DOHH2 (cell line): ENCODE data around the gene LAMA3.

Experiments used
- H3F3A ChIP-seq: fragments of 200-600 bp; sonication (generic), shearing (Covaris generic); 2 replicates; pipeline ENCODE4 v1.6.0; 2016; ENCODE audit warnings: antibody characterized with exemption, mild to moderate bottlenecking; ENCODE audit not compliant: control insufficient read depth, insufficient read depth
- H3K27ac ChIP-seq: fragments of 200-600 bp; sonication (generic); 2 replicates; pipeline ENCODE4 v1.5.1; 2014; ENCODE audit warnings: low read depth, mild to moderate bottlenecking, low read length, moderate library complexity
- H3K27me3 ChIP-seq: fragments of 200-600 bp; sonication (generic); 2 replicates; pipeline ENCODE4 v1.6.1; 2014; ENCODE audit warnings: mild to moderate bottlenecking, low read length, mixed read lengths; ENCODE audit not compliant: control insufficient read depth
- H3K36me3 ChIP-seq: fragments of 200-600 bp; sonication (generic); 2 replicates; pipeline ENCODE4 v1.6.1; 2014; ENCODE audit warnings: mild to moderate bottlenecking, low read length, moderate library complexity, mixed read lengths; ENCODE audit not compliant: control insufficient read depth
- H3K4me1 ChIP-seq: fragments of 200-600 bp; sonication (generic); 2 replicates; pipeline ENCODE4 v1.6.1; 2014; ENCODE audit warnings: mild to moderate bottlenecking, low read length, mixed read lengths; ENCODE audit not compliant: control insufficient read depth
- H3K4me2 ChIP-seq: fragments of 200-600 bp; sonication (generic); 2 replicates; pipeline ENCODE4 v1.6.0; 2014; ENCODE audit warnings: mild to moderate bottlenecking, low read length, moderate library complexity
- H3K4me3 ChIP-seq: fragments of 200-600 bp; sonication (generic); 2 replicates; pipeline ENCODE4 v1.5.1; 2014; ENCODE audit warnings: mild to moderate bottlenecking, low read length, mixed read lengths
- H3K79me2 ChIP-seq: fragments of 200-600 bp; sonication (generic); 2 replicates; pipeline ENCODE4 v1.6.1; 2014; ENCODE audit warnings: mild to moderate bottlenecking, low read length, mixed read lengths; ENCODE audit not compliant: control insufficient read depth
- H3K9me2 ChIP-seq: fragments of 200-600 bp; sonication (generic); replicated peaks from 2 replicates; pipeline ENCODE4 v1.6.1; 2014; ENCODE audit warnings: mild to moderate bottlenecking, low read length, mixed read lengths; ENCODE audit not compliant: control insufficient read depth
- H3K9me3 ChIP-seq: fragments of 200-600 bp; sonication (generic); 2 replicates; pipeline ENCODE4 v1.6.1; 2014; ENCODE audit warnings: antibody characterized with exemption, low read length, mixed read lengths; ENCODE audit not compliant: control insufficient read depth, insufficient read depth
- H4K20me1 ChIP-seq: fragments of 200-600 bp; sonication (generic); 2 replicates; pipeline ENCODE4 v1.6.0; 2014; ENCODE audit warnings: low read depth, mild to moderate bottlenecking, antibody characterized with exemption, low read length, moderate library complexity; ENCODE audit not compliant: control insufficient read depth, insufficient read depth
- CTCF ChIP-seq: fragments of 200-600 bp; sonication (generic); IDR thresholded peaks from one replicate; pipeline ENCODE4 v1.5.1; 2014; ENCODE audit warnings: antibody characterized with exemption, mild to moderate bottlenecking, low read depth, low read length; ENCODE audit not compliant: poor library complexity, severe bottlenecking
- EZH2phosphoT487 ChIP-seq: fragments of 200-600 bp; sonication (generic); IDR thresholded peaks from 2 replicates; pipeline ENCODE4 v1.6.1; 2017; ENCODE audit warnings: borderline replicate concordance, mild to moderate bottlenecking, antibody characterized with exemption, low read length, moderate library complexity, mixed read lengths

The LAMA3 gene

GRCh38 chr18:23719634-23720201 is 30.5 kb downstream of the LAMA3 start:
- Histone ChIP-seq H3F3A (no peaks in the 10 kb centered on the region), H3K79me2 (no peaks in the 10 kb centered on the region), H3K4me1 (no peaks in the 10 kb centered on the region), H3K27me3 (peaks cover 12% of the 10 kb centered on the region; the same call in 1 of the 2 replicates), H3K9me3 (no peaks in the 10 kb centered on the region), H3K36me3 (no peaks in the 10 kb centered on the region), H3K4me2 (no peak overlapping the region), H3K27ac (no peak overlapping the region), H3K4me3 (no peak overlapping the region), H3K9me2 (no peaks in the 10 kb centered on the region), H4K20me1 (no peaks in the 10 kb centered on the region)
- TF ChIP-seq EZH2phosphoT487 = no peak
- no peak for TF ChIP-seq CTCF

- H3K4me1 ChIP-seq = no peaks in the 10 kb centered on the region
- no peak for TF ChIP-seq CTCF
- TF ChIP-seq EZH2phosphoT487 = no peak
- H3F3A ChIP-seq = no peaks in the 10 kb centered on the region
- no peaks in the 10 kb centered on the region for H3K9me2 ChIP-seq
- H3K4me2 ChIP-seq = no peak overlapping the region
- no peaks in the 10 kb centered on the region for H3K9me3 ChIP-seq
- H3K4me3 ChIP-seq = no peak overlapping the region
- peaks cover 12% of the 10 kb centered on the region; the same call in 1 of the 2 replicates for H3K27me3 ChIP-seq
- H3K36me3 ChIP-seq = no peaks in the 10 kb centered on the region
- H3K79me2 ChIP-seq = no peaks in the 10 kb centered on the region
- no peak overlapping the region for H3K27ac ChIP-seq
- no peaks in the 10 kb centered on the region for H4K20me1 ChIP-seq
These were observed 32.6 kb downstream of the LAMA3 start for GRCh38 chr18:23721696-23722480.

GRCh38 chr18:23722646-23723045 is 33.4 kb downstream of the LAMA3 start:
- H3K27ac ChIP-seq = no peak overlapping the region
- H3K4me3 ChIP-seq = no peak overlapping the region
- H3K9me2 ChIP-seq = no peaks in the 10 kb centered on the region
- TF ChIP-seq EZH2phosphoT487 = no peak
- H3K9me3 ChIP-seq = no peaks in the 10 kb centered on the region
- no peaks in the 10 kb centered on the region for H3K79me2 ChIP-seq
- no peaks in the 10 kb centered on the region for H3F3A ChIP-seq
- no peaks in the 10 kb centered on the region for H3K4me1 ChIP-seq
- peaks cover 12% of the 10 kb centered on the region; the same call in 1 of the 2 replicates for H3K27me3 ChIP-seq
- H4K20me1 ChIP-seq = no peaks in the 10 kb centered on the region
- no peaks in the 10 kb centered on the region for H3K36me3 ChIP-seq
- no peak overlapping the region for H3K4me2 ChIP-seq

- H3K27me3 ChIP-seq = peaks cover 12% of the 10 kb centered on the region; the same call in 1 of the 2 replicates
- no peaks in the 10 kb centered on the region for H3K4me1 ChIP-seq
- H3K9me3 ChIP-seq = no peaks in the 10 kb centered on the region
- no peaks in the 10 kb centered on the region for H3K9me2 ChIP-seq
- no peaks in the 10 kb centered on the region for H3K79me2 ChIP-seq
- H4K20me1 ChIP-seq = no peaks in the 10 kb centered on the region
- no peaks in the 10 kb centered on the region for H3F3A ChIP-seq
- TF ChIP-seq CTCF (no peak), EZH2phosphoT487 (no peak)
- H3K36me3 ChIP-seq = no peaks in the 10 kb centered on the region
- no peak overlapping the region for H3K4me2 ChIP-seq
- no peak overlapping the region for H3K4me3 ChIP-seq
- no peak overlapping the region for H3K27ac ChIP-seq
These were observed 33.9 kb downstream of the LAMA3 start for GRCh38 chr18:23723121-23723520.
